ENCODE data around the gene ANO7. TPM values are rescaled to one million over a fixed set of nuclear protein-coding genes. Genes with fewer than 3 reads are reported as not detected.

The ANO7 gene
- under 1 TPM; 0.29 to 0.31 TPM for total RNA-seq

DNA sequence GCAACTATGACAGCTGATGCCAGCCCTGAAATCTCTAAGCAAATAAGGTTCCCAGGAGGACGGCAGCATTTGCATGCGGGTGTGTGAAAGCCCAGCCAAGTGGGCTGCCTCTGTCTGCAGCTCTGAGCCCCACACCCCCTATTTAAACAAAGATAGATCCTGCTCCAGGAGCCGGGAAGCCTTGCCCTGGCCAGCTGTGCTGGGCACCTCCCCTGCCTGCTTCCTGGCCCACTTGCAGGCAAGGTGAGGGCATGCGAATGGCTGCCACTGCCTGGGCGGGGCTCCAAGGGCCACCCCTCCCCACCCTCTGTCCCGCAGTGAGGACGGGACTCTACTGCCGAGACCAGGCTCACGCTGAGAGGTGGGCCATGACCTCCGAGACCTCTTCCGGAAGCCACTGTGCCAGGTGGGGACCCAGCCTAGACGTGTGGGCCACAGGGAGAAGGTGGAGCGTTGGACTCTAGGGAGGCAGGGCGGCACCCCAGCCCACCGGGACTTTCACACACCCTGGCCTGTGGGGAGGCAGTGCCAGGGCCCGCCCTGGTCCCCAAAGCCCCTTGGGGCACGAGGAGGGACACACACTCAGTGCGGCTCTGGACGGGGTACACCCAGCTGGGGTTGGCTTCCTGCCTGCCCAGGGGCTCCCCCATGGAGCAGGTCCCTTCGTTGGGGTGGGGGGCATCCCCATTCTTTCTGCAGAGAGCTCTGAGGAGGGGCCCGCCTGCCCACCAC is at the start of gene ANO7:
ANO7 (plus strand) TSS at position 317 of the 732 bp plus-strand sequence. CDS start 1,387 bp downstream, outside the sequence.
- H3K36me3 Mint-ChIP-seq (ENCODE audit: low read depth) = peaks cover 1% of the 10 kb centered on the region
- no peaks in the 10 kb centered on the region for H3K9me3 Mint-ChIP-seq (ENCODE audit: insufficient read depth)
- H3K4me1 Mint-ChIP-seq (ENCODE audit: low read depth) = no peaks in the 10 kb centered on the region
- CTCF ChIA-PET = no interaction called here
- no peaks in the 10 kb centered on the region for H3K27me3 Mint-ChIP-seq (ENCODE audit: low read depth)
- H3K27ac Mint-ChIP-seq = no peak within 1 kb of the TSS
- ATAC-seq (no peak), DNase-seq (no peak)
- H3K4me3 Mint-ChIP-seq = no peak within 1 kb of the TSS
- POLR2A ChIA-PET = no interaction called here

DNA sequence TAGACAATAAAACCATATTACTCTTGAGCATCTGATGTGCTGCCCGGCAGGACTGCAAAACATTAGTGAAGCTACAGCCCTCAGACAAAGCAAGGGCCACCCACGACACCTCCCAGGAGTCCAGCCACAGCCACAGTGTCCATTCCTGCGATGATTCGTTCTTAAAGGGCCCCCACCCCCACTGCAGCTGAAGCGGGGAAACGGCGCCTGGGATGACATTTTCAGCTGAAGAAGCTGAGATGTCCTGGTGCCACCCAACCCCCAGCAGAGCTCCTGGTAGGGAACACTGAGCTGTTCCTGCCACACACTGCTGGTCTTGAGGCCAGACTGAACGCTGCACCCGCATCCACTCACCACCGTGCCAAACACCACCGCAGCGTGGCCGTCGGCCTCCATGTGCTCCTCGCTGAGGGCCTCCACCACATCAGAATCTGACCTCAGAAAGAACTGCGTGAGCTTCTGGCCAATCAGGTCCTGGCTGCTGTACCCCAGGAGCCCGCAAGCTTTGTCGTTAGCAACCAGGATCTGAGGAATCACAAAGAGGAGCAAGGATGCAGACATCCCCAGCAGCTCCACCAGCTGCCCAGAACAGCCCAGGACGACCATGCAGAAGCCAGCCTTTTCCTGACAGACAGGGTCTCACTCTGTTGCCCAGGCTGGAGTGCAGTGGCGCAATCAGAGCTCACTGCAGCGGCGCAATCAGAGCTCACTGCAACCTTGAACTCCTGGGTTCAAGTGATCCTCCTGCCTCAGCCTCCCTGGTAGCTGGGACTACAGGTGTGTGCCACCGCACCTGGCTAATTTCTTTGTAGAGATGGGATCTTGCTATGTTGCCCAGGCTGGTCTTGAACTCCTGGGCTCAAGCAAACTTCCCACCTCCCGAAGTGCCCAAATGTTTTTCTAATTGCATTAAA is 48.7 kb upstream of the ANO7 start:
- ATAC-seq (no peak), DNase-seq (no peak)
- ChIA-PET POLR2A (interaction anchor here (1.8 kb wide), 1 partner anchor 11 kb away, joined by 5 read pairs; the partner anchor contains the start of gene PPP1R7), CTCF (no interaction called here)
- no peaks in the 10 kb centered on the region for H3K4me1 Mint-ChIP-seq (ENCODE audit: low read depth)
- no peak overlapping the region for H3K27ac Mint-ChIP-seq
- H3K36me3 Mint-ChIP-seq (ENCODE audit: low read depth) = peaks cover 2% of the 10 kb centered on the region
- H3K4me3 Mint-ChIP-seq = no peak overlapping the region
- no peaks in the 10 kb centered on the region for H3K27me3 Mint-ChIP-seq (ENCODE audit: low read depth)
- no peaks in the 10 kb centered on the region for H3K9me3 Mint-ChIP-seq (ENCODE audit: insufficient read depth)

GRCh38 chr2:241140445-241140840 is 48.0 kb upstream of the ANO7 start:
- peaks cover 2% of the 10 kb centered on the region for H3K36me3 Mint-ChIP-seq (ENCODE audit: low read depth)
- no peaks in the 10 kb centered on the region for H3K4me1 Mint-ChIP-seq (ENCODE audit: low read depth)
- CTCF ChIA-PET = no interaction called here
- H3K9me3 Mint-ChIP-seq (ENCODE audit: insufficient read depth) = no peaks in the 10 kb centered on the region
- ATAC-seq (no peak), DNase-seq (no peak)
- H3K27me3 Mint-ChIP-seq (ENCODE audit: low read depth) = no peaks in the 10 kb centered on the region
- POLR2A ChIA-PET = interaction anchor here (1.8 kb wide), 1 partner anchor 10 kb away, joined by 5 read pairs; the partner anchor contains the start of gene PPP1R7
- H3K4me3 Mint-ChIP-seq = no peak overlapping the region
- no peak overlapping the region for H3K27ac Mint-ChIP-seq

DNA sequence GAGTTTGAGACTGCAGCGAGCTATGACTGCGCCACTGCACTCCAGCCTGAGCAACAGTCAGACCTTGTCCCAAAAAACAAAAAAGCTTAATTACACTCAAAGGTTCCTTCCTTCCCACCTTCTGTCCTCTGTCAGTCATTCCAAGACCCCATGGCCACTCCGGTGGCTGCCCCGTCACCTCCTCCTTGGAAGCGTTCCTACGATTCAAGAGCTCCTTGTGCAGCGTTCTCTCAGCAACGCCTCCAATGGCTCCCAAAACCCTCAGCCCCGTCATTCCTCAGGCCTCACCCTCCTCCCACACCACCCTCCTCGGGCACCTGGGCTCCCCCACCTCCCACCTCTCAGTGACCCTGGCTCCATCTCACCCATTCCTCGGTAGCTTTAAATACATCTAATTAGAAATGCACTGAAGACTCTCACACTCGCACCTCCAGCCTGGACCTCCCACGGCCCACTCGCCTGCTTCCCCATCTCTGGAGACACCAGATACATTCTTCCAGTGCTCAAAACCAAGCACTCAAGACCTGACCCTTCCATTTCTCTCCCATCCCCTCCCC is 47.2 kb upstream of the ANO7 start:
- no peak for ATAC-seq
- ChIA-PET CTCF (no interaction called here), POLR2A (interaction anchor here (0.6 kb wide), 1 partner anchor 119 kb away, joined by 3 read pairs; no protein-coding TSS in a partner anchor)
- DNase-seq = no peak
- Mint-ChIP-seq H3K4me1 (ENCODE audit: low read depth) (no peaks in the 10 kb centered on the region), H3K27ac (no peak overlapping the region), H3K27me3 (ENCODE audit: low read depth) (no peaks in the 10 kb centered on the region), H3K9me3 (ENCODE audit: insufficient read depth) (no peaks in the 10 kb centered on the region), H3K36me3 (ENCODE audit: low read depth) (peaks cover 2% of the 10 kb centered on the region), H3K4me3 (no peak overlapping the region)

- H3K36me3 Mint-ChIP-seq (ENCODE audit: low read depth) = peaks cover 2% of the 10 kb centered on the region
- H3K27ac Mint-ChIP-seq = no peak overlapping the region
- POLR2A ChIA-PET = no interaction called here
- no peak overlapping the region for H3K4me3 Mint-ChIP-seq
- H3K27me3 Mint-ChIP-seq (ENCODE audit: low read depth) = no peaks in the 10 kb centered on the region
- no peaks in the 10 kb centered on the region for H3K9me3 Mint-ChIP-seq (ENCODE audit: insufficient read depth)
- ATAC-seq (no peak), DNase-seq (no peak)
- no peaks in the 10 kb centered on the region for H3K4me1 Mint-ChIP-seq (ENCODE audit: low read depth)
- CTCF ChIA-PET = no interaction called here
Observed at GRCh38 chr2:241142063-241142462, 46.4 kb upstream of the ANO7 start.

- Mint-ChIP-seq H3K4me1 (ENCODE audit: low read depth) (no peaks in the 10 kb centered on the region), H3K9me3 (ENCODE audit: insufficient read depth) (no peaks in the 10 kb centered on the region), H3K27ac (no peak overlapping the region), H3K36me3 (ENCODE audit: low read depth) (peaks cover 2% of the 10 kb centered on the region), H3K27me3 (ENCODE audit: low read depth) (no peaks in the 10 kb centered on the region), H3K4me3 (no peak overlapping the region)
- POLR2A ChIA-PET = no interaction called here
- ATAC-seq (no peak), DNase-seq (no peak)
- CTCF ChIA-PET = no interaction called here
Observed at GRCh38 chr2:241142593-241142992, 45.9 kb upstream of the ANO7 start.

GRCh38 chr2:241146286-241146685 is 42.2 kb upstream of the ANO7 start:
- no peaks in the 10 kb centered on the region for H3K9me3 Mint-ChIP-seq (ENCODE audit: insufficient read depth)
- H3K4me1 Mint-ChIP-seq (ENCODE audit: low read depth) = peaks cover 19% of the 10 kb centered on the region
- DNase-seq (no peak), ATAC-seq (no peak)
- H3K4me3 Mint-ChIP-seq = no peak overlapping the region
- no peak overlapping the region for H3K27ac Mint-ChIP-seq
- POLR2A ChIA-PET = interaction anchor here (0.6 to 1.0 kb wide), 2 partner anchors 10 to 22 kb away, joined by 3 to 4 read pairs; no protein-coding TSS in a partner anchor
- peaks cover 6% of the 10 kb centered on the region for H3K36me3 Mint-ChIP-seq (ENCODE audit: low read depth)
- CTCF ChIA-PET = interaction anchor here (1.2 to 1.4 kb wide), 2 partner anchors 68 to 69 kb away, joined by 3 to 4 read pairs; no protein-coding TSS in a partner anchor
- H3K27me3 Mint-ChIP-seq (ENCODE audit: low read depth) = no peaks in the 10 kb centered on the region

- POLR2A ChIA-PET = interaction anchor here (1.0 to 5.1 kb wide), 2 partner anchors 23 to 36 kb away, joined by 4 to 37 read pairs; no protein-coding TSS in a partner anchor
- ATAC-seq (no peak), DNase-seq (no peak)
- no peak overlapping the region for H3K27ac Mint-ChIP-seq
- H3K9me3 Mint-ChIP-seq (ENCODE audit: insufficient read depth) = no peaks in the 10 kb centered on the region
- H3K27me3 Mint-ChIP-seq (ENCODE audit: low read depth) = no peaks in the 10 kb centered on the region
- CTCF ChIA-PET = interaction anchor here (1.2 kb wide), 1 partner anchor 70 kb away, joined by 3 read pairs; no protein-coding TSS in a partner anchor
- no peak overlapping the region for H3K4me3 Mint-ChIP-seq
- peaks cover 8% of the 10 kb centered on the region for H3K36me3 Mint-ChIP-seq (ENCODE audit: low read depth)
- H3K4me1 Mint-ChIP-seq (ENCODE audit: low read depth) = peaks cover 29% of the 10 kb centered on the region
Observed at GRCh38 chr2:241147336-241147735, 41.1 kb upstream of the ANO7 start.

- no peak for ATAC-seq
- POLR2A ChIA-PET = interaction anchor here (5.1 kb wide), 1 partner anchor 37 kb away, joined by 37 read pairs; no protein-coding TSS in a partner anchor
- Mint-ChIP-seq H3K36me3 (ENCODE audit: low read depth) (peaks cover 7% of the 10 kb centered on the region), H3K4me3 (peak overlapping the region; percentile 96), H3K9me3 (ENCODE audit: insufficient read depth) (no peaks in the 10 kb centered on the region), H3K4me1 (ENCODE audit: low read depth) (peaks cover 32% of the 10 kb centered on the region), H3K27ac (peak overlapping the region; percentile 72), H3K27me3 (ENCODE audit: low read depth) (no peaks in the 10 kb centered on the region)
- DNase-seq = no peak
- CTCF ChIA-PET = interaction anchor here (1.1 to 4.4 kb wide), 2 partner anchors 24 to 71 kb away, joined by 4 to 30 read pairs; no protein-coding TSS in a partner anchor
Observed at GRCh38 chr2:241148239-241148638, 40.2 kb upstream of the ANO7 start.

- ATAC-seq (peak; percentile 85), DNase-seq (peak; percentile 97)
- H3K4me1 Mint-ChIP-seq (ENCODE audit: low read depth) = peaks cover 36% of the 10 kb centered on the region
- peaks cover 12% of the 10 kb centered on the region for H3K36me3 Mint-ChIP-seq (ENCODE audit: low read depth)
- H3K9me3 Mint-ChIP-seq (ENCODE audit: insufficient read depth) = no peaks in the 10 kb centered on the region
- CTCF ChIA-PET = interaction anchor here (0.7 to 4.4 kb wide), 8 partner anchors 17 to 711 kb away, joined by 3 to 30 read pairs (median 3); no protein-coding TSS in a partner anchor
- no peaks in the 10 kb centered on the region for H3K27me3 Mint-ChIP-seq (ENCODE audit: low read depth)
- POLR2A ChIA-PET = interaction anchor here (0.6 to 5.1 kb wide), 8 partner anchors 11 to 140 kb away, joined by 3 to 37 read pairs (median 5); partner anchors contain the start of gene MTERF4
- H3K4me3 Mint-ChIP-seq = peak within 1 kb of the TSS; percentile 96
- peak within 1 kb of the TSS; percentile 91 for H3K27ac Mint-ChIP-seq
Observed at GRCh38 chr2:241148891-241149674, 39.4 kb upstream of the ANO7 start, which contains the start of gene PASK. PASK (minus strand) TSS chr2:241149472; CDS start chr2:241143032, 6,440 bp downstream.

- Mint-ChIP-seq H3K4me1 (ENCODE audit: low read depth) (peaks cover 36% of the 10 kb centered on the region), H3K27me3 (ENCODE audit: low read depth) (no peaks in the 10 kb centered on the region), H3K4me3 (peak overlapping the region; percentile 96), H3K36me3 (ENCODE audit: low read depth) (peaks cover 12% of the 10 kb centered on the region), H3K27ac (peak overlapping the region; percentile 91), H3K9me3 (ENCODE audit: insufficient read depth) (no peaks in the 10 kb centered on the region)
- DNase-seq = no peak
- ATAC-seq = peak; percentile 38
- ChIA-PET POLR2A (interaction anchor here (0.6 to 5.1 kb wide), 10 partner anchors 10 to 141 kb away, joined by 3 to 37 read pairs (median 4); partner anchors contain the start of gene MTERF4), CTCF (interaction anchor here (0.7 to 4.4 kb wide), 7 partner anchors 18 to 710 kb away, joined by 3 to 30 read pairs (median 3); no protein-coding TSS in a partner anchor)
Observed at GRCh38 chr2:241149675-241149924, 38.9 kb upstream of the ANO7 start.
